ENCODE measurements around the gene KCNJ6.
"Not testable (repeated sequence)": the region's sequence is repeated elsewhere in the genome, so short reads cannot be mapped to it uniquely, and the experiment has no call there.

Gene KCNJ6

DNA sequence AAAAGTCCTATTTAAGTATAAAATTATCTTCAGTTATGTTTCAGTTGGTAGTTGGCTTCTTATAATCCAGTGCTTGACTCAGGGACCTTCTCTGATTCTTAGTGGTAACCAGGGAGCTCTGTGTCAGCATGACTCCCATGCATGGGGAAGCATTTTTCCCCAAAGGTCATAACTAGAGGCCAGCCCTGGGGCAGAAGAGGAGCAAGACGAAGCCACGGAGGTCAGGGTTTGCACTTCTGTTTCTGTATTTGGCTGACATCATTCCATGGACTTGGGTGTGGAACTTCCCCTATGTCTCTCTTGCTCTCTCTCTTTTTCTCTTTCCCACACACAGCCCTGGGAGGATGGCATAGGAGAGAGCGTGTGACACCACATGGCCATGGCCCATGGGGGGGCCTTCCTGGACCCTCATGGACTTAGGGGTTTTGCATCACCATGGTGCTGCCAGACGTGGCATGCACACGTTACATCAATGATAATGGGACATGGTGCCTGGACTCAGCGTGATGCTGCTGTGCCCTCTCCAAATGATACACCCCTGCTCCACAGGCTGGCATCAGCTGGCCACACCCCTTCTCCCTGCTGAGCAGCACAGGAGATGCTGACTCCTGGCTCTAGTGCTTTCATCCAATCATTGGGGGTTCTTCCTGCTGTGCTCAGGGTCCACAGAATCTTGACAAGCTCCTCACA, 260.5 kb downstream of the KCNJ6 start:
- in situ Hi-C loops (cut with MboI; ENCODE audit: low sequenced_read_pairs) = no loop called here

GRCh38 chr21:37654596-37654995, 261.7 kb downstream of the KCNJ6 start:
- in situ Hi-C loops (cut with MboI; ENCODE audit: low sequenced_read_pairs) = no loop called here

DNA sequence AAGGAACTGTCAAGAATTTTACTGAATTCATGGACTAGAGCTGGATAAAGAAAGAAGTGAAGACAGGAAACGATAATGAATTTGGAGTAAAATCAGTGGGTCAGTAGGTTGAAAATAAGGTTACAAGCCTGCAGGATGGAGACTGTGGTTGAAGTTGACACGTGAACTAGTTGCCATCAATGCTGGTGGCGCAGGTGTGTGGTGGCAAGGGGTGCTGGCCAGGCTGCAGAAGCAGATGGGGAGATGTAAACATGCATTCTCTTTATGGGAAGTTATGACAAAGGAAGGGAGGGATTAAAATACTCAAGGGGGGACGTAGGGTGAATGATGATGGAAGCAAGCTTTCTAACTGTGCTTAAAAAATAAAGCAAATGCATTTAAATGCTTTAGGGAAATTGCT, 263.1 kb downstream of the KCNJ6 start:
- in situ Hi-C loops (cut with MboI; ENCODE audit: low sequenced_read_pairs) = no loop called here

DNA sequence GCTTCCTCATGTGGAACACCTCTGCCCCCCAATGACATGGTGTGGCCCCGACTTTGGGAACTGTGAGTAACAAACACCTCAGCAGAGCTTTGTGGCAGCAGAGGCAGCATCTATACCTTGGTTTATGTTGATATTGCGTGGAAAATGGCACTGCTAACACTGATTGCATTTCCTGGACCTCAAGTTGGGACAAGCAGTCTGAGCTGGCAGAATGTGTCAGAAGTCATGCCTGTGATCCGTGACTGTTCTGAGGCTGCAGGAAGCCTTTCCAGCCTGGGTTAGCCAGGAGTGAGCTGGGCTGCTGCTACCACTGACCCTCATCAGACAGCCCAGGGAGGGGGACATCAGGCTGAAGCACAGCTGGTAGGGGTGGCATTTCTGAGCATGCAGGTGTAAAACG, 268.5 kb downstream of the KCNJ6 start:
- in situ Hi-C loops (cut with MboI; ENCODE audit: low sequenced_read_pairs) = no loop called here

DNA sequence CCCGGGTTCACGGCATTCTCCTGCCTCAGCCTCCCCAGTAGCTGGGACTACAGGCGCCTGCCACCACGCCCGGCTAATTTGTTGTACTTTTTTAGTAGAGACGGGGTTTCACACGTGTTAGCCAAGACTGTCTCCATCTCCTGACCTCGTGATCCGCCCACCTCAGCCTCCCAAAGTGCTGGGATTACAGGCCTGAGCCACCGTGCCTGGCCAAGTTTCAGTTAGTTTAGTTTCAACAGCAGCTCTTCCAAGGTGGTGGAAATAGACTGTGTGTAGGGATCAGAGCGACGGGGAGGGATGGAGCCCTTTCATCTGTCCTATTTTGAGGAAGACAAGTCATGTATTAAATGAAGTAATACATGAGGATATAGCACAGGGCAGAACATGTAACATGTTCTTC, 269.5 kb downstream of the KCNJ6 start:
- in situ Hi-C loops (cut with MboI; ENCODE audit: low sequenced_read_pairs) = not testable (repeated sequence)

GRCh38 chr21:37645848-37646247, 270.4 kb downstream of the KCNJ6 start:
- in situ Hi-C loops (cut with MboI; ENCODE audit: low sequenced_read_pairs) = no loop called here

- in situ Hi-C loops (cut with MboI; ENCODE audit: low sequenced_read_pairs) = no loop called here
Observed at GRCh38 chr21:37644636-37645035, 271.6 kb downstream of the KCNJ6 start.

DNA sequence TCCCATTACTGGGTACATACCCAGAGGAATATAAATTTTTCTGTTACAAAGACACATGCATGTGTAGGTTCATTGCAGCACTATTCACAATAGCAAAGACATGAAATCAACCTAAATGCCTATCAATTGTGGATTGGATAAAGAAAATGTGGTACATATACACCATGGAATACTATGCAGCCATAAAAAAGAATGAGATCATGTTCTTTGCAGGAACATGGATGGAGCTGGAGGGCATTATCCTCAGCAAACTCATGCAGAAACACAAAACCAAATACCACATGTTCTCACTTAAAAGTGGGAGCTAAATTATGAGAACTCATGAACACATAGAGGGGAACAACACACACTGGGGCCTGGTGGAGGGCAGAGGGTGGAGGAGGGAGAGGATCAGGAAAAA, 272.4 kb downstream of the KCNJ6 start:
- in situ Hi-C loops (cut with MboI; ENCODE audit: low sequenced_read_pairs) = not testable (repeated sequence)

- in situ Hi-C loops (cut with MboI; ENCODE audit: low sequenced_read_pairs) = no loop called here
Observed at GRCh38 chr21:37642493-37642892, 273.8 kb downstream of the KCNJ6 start.

GRCh38 chr21:37639756-37640155, 276.5 kb downstream of the KCNJ6 start:
- in situ Hi-C loops (cut with MboI; ENCODE audit: low sequenced_read_pairs) = no loop called here

- in situ Hi-C loops (cut with MboI; ENCODE audit: low sequenced_read_pairs) = no loop called here
Observed at GRCh38 chr21:37636152-37636860, 280.0 kb downstream of the KCNJ6 start.

GRCh38 chr21:37631319-37632117, 284.7 kb downstream of the KCNJ6 start:
- in situ Hi-C loops (cut with MboI; ENCODE audit: low sequenced_read_pairs) = no loop called here

- in situ Hi-C loops (cut with MboI; ENCODE audit: low sequenced_read_pairs) = no loop called here
Observed at GRCh38 chr21:37630872-37631271, 285.4 kb downstream of the KCNJ6 start.

- in situ Hi-C loops (cut with MboI; ENCODE audit: low sequenced_read_pairs) = no loop called here
Observed at GRCh38 chr21:37628362-37628761, 287.9 kb downstream of the KCNJ6 start.

DNA sequence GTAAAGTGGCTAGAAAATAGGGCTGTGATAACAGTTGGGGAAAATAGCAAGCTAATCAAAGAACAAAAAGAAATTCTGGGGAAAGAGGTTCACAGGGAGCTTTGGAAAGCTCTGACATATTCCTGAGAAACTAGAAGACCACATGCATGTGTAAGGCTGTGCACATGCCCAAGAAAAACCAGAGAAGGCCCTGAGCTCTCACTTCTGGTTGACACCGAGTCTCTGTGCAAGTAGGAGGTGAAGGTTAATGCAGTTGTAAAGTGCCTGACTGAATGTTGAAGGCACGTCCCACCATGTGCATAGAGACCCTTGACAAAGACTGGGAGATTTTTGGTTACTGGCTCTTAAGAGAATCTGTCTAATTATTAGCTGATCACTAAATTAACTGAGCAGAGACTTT, 288.7 kb downstream of the KCNJ6 start:
- in situ Hi-C loops (cut with MboI; ENCODE audit: low sequenced_read_pairs) = no loop called here

GRCh38 chr21:37627074-37627473, 289.2 kb downstream of the KCNJ6 start:
- in situ Hi-C loops (cut with MboI; ENCODE audit: low sequenced_read_pairs) = no loop called here

DNA sequence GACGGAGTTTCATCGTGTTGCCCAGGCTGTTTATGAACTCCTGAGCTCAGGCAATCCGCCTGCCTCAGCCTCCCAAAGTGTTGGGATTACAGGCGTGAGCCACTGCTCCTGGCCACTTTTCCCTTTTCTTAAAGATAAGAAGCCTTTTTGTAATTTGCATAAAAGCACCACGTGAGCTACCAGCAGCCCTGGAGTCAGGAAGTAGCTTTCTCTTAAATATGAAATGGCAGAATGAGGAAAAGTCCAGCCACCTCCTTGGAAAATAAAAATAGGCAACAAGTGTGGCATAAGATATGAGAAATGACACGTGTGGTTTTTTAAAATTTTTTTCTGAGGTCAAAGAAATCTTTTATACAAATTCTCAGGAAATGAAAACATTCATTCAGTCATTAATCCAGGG, 289.9 kb downstream of the KCNJ6 start:
- in situ Hi-C loops (cut with MboI; ENCODE audit: low sequenced_read_pairs) = no loop called here

DNA sequence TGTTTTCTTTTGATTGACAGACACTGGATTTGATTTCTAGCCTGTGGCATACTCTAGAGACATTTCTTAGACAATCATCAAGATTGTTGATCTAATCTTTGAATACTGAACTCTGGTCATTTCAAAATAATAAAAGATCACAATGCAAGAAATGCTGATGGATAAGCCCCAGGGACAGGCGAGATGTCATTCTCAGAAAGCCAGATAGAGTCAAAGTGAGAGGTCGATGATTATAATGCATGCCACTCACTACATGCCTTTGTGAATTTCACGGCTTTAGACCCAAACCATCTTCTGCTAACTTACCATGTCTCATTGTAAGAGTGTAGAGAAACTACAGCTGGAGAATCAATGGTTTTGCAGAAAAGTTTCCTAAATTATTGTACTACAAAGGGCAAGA, 292.6 kb downstream of the KCNJ6 start:
- in situ Hi-C loops (cut with MboI; ENCODE audit: low sequenced_read_pairs) = no loop called here

DNA sequence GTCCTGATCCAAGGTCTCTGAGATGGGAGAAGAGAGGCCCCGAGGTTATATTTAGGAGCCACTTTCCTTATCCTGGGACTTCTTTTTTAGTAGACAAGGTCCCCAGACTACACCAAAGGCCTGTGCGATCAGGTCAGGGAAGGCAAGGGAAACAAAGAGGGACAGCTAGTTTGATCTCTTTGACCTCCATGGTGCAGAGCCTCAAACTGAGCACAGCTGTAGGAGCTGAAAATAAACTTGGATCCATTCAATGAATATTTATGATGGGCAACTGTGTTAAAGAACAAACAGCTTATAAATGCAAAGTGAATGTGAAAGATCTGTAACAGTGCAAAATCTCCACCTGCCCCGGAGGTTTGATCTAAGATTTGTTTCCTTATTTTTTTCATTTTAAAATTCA, 293.1 kb downstream of the KCNJ6 start:
- in situ Hi-C loops (cut with MboI; ENCODE audit: low sequenced_read_pairs) = no loop called here

DNA sequence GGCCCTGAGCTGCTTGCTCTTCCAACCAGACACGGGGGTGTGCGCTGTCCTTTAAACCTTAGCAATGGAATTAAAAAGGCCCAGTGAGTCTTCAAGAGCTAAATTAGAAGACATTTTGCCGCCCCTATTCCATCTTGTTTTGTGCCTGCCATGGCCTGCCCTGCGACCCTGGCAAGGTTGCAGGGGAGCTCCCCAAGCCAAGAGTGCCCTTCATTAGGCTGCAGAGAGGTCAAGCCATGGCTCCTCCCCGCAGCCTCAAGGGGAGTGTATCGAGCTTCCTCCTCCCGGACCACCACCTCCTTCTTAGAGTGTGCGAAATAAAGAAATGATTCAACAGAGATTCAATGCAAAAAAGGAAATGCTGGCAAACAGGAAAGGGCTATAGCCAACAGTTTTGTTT, 293.5 kb downstream of the KCNJ6 start:
- in situ Hi-C loops (cut with MboI; ENCODE audit: low sequenced_read_pairs) = no loop called here

GRCh38 chr21:37620401-37620800, 295.9 kb downstream of the KCNJ6 start:
- in situ Hi-C loops (cut with MboI; ENCODE audit: low sequenced_read_pairs) = no loop called here

GRCh38 chr21:37619464-37619974, 296.7 kb downstream of the KCNJ6 start:
- in situ Hi-C loops (cut with MboI; ENCODE audit: low sequenced_read_pairs) = no loop called here

All from HL-60/S4 (cell line).